HepG2 (cell line): Measurements from ENCODE around the gene RABL6.
"Not testable (repeated sequence)": the region's sequence is repeated elsewhere in the genome, so short reads cannot be mapped to it uniquely, and the experiment has no call there.

ENCODE experiments used
- ARNTL ChIP-seq: sonication (generic); formaldehyde crosslinking; IDR thresholded peaks from 2 replicates; pipeline ENCODE4 v1.4.0; 2020; ENCODE audit warnings: mild to moderate bottlenecking, missing genetic modification reagents
- CTCF ChIP-seq: sonication (generic); formaldehyde crosslinking; IDR thresholded peaks from 2 replicates; pipeline ENCODE4 v1.5.0; 2020; ENCODE audit warnings: mild to moderate bottlenecking, missing genetic modification reagents, moderate library complexity
- ETV6 ChIP-seq: sonication (generic); formaldehyde crosslinking; conservative IDR thresholded peaks from 2 replicates; pipeline ENCODE4 v1.4.0; 2020; ENCODE audit warnings: missing genetic modification reagents
- JUND ChIP-seq: sonication (generic); formaldehyde crosslinking; IDR thresholded peaks from 2 replicates; pipeline ENCODE4 v1.8.0; 2022; ENCODE audit warnings: mild to moderate bottlenecking, missing genetic modification reagents
- MEIS1 ChIP-seq: sonication (generic); formaldehyde crosslinking; IDR thresholded peaks from 2 replicates; pipeline ENCODE4 v1.9.0; 2021; ENCODE audit warnings: mild to moderate bottlenecking, missing genetic modification reagents, moderate library complexity, borderline replicate concordance
- POLR2A ChIP-seq, 2 experiments: IDR thresholded peaks; 2 replicates each; pipeline ENCODE4 v1.6.1; 2011; ENCODE audit warnings: low read depth in 2 of 2, low read length in 2 of 2, mild to moderate bottlenecking in 1 of 2, moderate library complexity in 1 of 2; ENCODE audit not compliant: insufficient read depth in 1 of 2
- POLR2AphosphoS5 ChIP-seq: IDR thresholded peaks from 2 replicates; pipeline ENCODE4 v1.6.1; 2012; ENCODE audit warnings: low read depth, low read length
- RAD21 ChIP-seq: fragments of 450-650 bp; formaldehyde crosslinking; IDR thresholded peaks from 2 replicates; pipeline ENCODE4 v1.5.0; 2020; ENCODE audit warnings: mild to moderate bottlenecking
- RELA ChIP-seq: sonication (generic); formaldehyde crosslinking; IDR thresholded peaks from 2 replicates; pipeline ENCODE4 v1.4.0; 2020; ENCODE audit warnings: missing genetic modification reagents
- SIN3A ChIP-seq: IDR thresholded peaks from 2 replicates; pipeline ENCODE4 v1.6.1; 2011; ENCODE audit warnings: low read depth, mild to moderate bottlenecking, control low read depth, low read length, borderline replicate concordance
- SP1 ChIP-seq, 2 experiments: fragments of 450-650 bp in 1 of 2; sonication (generic) in 1 of 2; formaldehyde crosslinking in 1 of 2; IDR thresholded peaks; 2 replicates each; pipeline versions ENCODE4 v1.4.0 to v1.6.1; 2016 to 2020; ENCODE audit warnings: missing genetic modification reagents in 1 of 2
- THAP11 ChIP-seq: IDR thresholded peaks from 2 replicates; pipeline ENCODE4 v1.6.1; 2016; ENCODE audit warnings: missing biosample characterization, missing genetic modification reagents
- ZNF121 ChIP-seq: sonication (generic); formaldehyde crosslinking; IDR thresholded peaks from 2 replicates; pipeline ENCODE4 v1.5.0; 2020; ENCODE audit warnings: mild to moderate bottlenecking, missing genetic modification reagents
- ZNF496 ChIP-seq: sonication (generic); formaldehyde crosslinking; IDR thresholded peaks from 2 replicates; pipeline ENCODE4 v1.8.1; 2023; ENCODE audit warnings: mild to moderate bottlenecking, moderate library complexity, missing genetic modification reagents; ENCODE audit not compliant: insufficient replicate concordance

GRCh38 chr9:136837856-136838277 is 30.1 kb downstream of the RABL6 start:
- TF ChIP-seq POLR2A (IDR thresholded peaks at IDR 0.05; ENCODE audit: insufficient read depth in 1 of 2, low read depth in 2 of 2, low read length in 2 of 2); JUND (CRISPR knock-in tag); RAD21; ETV6; ZNF121 (CRISPR knock-in tag); THAP11 (CRISPR knock-in tag); SIN3A; MEIS1 (CRISPR knock-in tag); RELA (CRISPR knock-in tag); CTCF (CRISPR knock-in tag); POLR2AphosphoS5; ZNF496 (CRISPR knock-in tag); ARNTL (CRISPR knock-in tag); SP1 (IDR thresholded peaks at IDR 0.05); SP1 (CRISPR knock-in tag; IDR thresholded peaks at IDR 0.05): not testable (repeated sequence)
